ENCODE results near the gene BBS9.

DNA sequence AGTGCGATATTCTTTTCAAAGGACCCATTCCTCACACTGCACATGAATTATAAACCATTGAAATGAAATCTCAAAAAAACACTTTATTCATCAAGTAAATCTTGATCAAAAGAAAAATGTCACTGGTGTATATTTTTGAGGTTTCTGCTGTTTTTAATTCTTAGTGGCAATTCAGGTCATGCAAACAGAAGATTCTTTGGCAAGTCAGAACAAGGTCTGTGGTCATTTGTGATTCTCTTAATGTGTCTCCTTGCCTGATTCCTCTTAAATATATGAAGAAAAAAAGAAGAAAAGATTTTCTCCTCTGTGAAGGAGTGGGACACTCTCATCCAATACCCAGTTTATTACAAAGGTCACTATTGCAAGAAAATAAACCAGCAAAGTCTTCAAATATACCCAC lies 467.8 kb downstream of the BBS9 start:
- TF ChIP-seq POLR2A (IDR thresholded peaks at IDR 0.05), result no peak
- TF ChIP-seq, protein P1, sequence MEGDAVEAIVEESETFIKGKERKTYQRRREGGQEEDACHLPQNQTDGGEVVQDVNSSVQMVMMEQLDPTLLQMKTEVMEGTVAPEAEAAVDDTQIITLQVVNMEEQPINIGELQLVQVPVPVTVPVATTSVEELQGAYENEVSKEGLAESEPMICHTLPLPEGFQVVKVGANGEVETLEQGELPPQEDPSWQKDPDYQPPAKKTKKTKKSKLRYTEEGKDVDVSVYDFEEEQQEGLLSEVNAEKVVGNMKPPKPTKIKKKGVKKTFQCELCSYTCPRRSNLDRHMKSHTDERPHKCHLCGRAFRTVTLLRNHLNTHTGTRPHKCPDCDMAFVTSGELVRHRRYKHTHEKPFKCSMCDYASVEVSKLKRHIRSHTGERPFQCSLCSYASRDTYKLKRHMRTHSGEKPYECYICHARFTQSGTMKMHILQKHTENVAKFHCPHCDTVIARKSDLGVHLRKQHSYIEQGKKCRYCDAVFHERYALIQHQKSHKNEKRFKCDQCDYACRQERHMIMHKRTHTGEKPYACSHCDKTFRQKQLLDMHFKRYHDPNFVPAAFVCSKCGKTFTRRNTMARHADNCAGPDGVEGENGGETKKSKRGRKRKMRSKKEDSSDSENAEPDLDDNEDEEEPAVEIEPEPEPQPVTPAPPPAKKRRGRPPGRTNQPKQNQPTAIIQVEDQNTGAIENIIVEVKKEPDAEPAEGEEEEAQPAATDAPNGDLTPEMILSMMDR (IDR thresholded peaks at IDR 0.05), result no peak
